ENCODE results near the gene MEIS2. TPM values are rescaled to one million over a fixed set of nuclear protein-coding genes. Genes with fewer than 3 reads are reported as not detected.

Gene MEIS2
- total RNA-seq, 1 donor from 2014 or later: 6.7 TPM

DNA sequence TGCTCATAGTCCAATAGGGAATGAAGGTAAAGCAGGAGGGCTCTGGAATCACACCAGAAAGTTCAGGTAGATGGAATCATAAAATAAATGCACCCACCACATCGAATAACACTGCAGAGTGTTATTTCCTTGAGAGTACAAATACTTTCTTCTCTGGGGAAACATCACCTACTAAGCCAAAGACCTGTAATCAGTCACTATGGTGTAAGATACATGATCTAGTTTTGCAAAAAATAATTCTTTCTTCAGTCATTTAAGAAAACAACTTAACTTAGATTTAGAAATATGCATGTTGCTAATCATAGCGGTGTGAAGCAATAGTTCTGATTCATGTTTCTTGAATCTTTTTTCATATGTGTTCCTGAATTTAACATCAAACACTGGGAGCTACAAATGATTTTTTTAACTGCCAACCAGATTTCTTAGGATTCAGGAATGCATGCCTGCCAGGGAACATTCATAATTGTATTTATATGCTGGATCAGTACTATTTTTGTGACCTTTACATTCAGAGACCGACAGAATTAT is 40.2 kb upstream of the MEIS2 start:
- H3K4me3 ChIP-seq (ENCODE audit: low read depth, low read length): no peak overlapping the region
- TF ChIP-seq, protein P1, sequence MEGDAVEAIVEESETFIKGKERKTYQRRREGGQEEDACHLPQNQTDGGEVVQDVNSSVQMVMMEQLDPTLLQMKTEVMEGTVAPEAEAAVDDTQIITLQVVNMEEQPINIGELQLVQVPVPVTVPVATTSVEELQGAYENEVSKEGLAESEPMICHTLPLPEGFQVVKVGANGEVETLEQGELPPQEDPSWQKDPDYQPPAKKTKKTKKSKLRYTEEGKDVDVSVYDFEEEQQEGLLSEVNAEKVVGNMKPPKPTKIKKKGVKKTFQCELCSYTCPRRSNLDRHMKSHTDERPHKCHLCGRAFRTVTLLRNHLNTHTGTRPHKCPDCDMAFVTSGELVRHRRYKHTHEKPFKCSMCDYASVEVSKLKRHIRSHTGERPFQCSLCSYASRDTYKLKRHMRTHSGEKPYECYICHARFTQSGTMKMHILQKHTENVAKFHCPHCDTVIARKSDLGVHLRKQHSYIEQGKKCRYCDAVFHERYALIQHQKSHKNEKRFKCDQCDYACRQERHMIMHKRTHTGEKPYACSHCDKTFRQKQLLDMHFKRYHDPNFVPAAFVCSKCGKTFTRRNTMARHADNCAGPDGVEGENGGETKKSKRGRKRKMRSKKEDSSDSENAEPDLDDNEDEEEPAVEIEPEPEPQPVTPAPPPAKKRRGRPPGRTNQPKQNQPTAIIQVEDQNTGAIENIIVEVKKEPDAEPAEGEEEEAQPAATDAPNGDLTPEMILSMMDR (IDR thresholded peaks at IDR 0.05; ENCODE audit: insufficient read depth, low read length, poor library complexity, severe bottlenecking): no peak
- no peaks in the 10 kb centered on the region for H3K27me3 ChIP-seq (ENCODE audit: control insufficient read depth, insufficient read depth, low read length)
- no peaks in the 10 kb centered on the region for H3K36me3 ChIP-seq (ENCODE audit: control insufficient read depth, insufficient read depth, low read length)
- no peak for DNase-seq (ENCODE audit: low read depth)

DNA sequence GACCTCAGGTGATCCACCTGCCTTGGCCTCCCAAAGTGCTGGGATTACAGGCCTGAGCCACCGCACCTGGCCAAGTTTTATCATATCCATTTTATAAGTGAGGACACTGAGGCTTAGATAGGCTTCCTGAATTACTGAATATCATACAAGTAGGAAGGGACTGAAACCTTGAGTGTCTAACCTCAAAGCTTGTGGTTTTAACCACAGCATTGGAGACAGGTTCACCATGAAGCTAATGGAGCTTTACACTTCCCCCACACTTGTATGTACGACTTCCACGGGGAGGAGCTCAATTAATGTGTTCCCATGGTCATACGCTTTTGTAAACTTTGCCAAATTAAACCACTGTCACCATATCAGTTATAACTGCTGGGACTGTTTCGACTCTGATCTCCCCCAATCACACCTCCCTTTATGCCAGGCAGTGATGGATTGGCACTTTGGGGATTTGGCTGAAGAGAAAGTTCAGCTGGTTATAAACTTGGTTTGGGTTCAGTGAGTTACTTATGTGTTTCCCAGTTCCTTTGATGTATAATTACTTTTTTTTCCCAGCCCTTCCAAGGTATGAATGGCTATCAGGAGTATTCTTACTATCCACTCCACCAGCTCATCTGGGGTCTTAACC is 38.4 kb upstream of the MEIS2 start:
- H3K36me3 ChIP-seq (ENCODE audit: control insufficient read depth, insufficient read depth, low read length): no peaks in the 10 kb centered on the region
- H3K27me3 ChIP-seq (ENCODE audit: control insufficient read depth, insufficient read depth, low read length): no peaks in the 10 kb centered on the region
- DNase-seq (ENCODE audit: low read depth): no peak
- TF ChIP-seq, protein P1 (IDR thresholded peaks at IDR 0.05; ENCODE audit: insufficient read depth, low read length, poor library complexity, severe bottlenecking): no peak
- H3K4me3 ChIP-seq (ENCODE audit: low read depth, low read length): no peak overlapping the region

DNA sequence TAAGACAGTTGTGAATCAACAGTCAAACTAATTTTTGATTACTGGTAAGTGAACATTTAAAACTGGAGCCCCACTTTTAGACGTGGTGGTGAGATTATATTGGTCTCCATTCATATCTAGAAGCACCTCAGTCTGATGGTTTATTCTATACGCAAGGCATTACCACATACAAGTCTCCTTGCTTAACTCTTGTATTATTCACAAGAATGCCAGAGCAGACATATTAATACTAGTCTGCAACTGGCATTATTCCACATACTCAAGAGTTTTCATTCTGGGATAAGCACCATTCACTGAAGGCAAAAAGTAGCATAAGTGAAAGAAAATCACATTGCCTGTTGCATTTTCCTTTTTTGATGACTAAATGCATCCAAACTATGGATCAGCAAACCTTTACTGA is 36.9 kb upstream of the MEIS2 start:
- no peaks in the 10 kb centered on the region for H3K36me3 ChIP-seq (ENCODE audit: control insufficient read depth, insufficient read depth, low read length)
- TF ChIP-seq, protein P1 (IDR thresholded peaks at IDR 0.05; ENCODE audit: insufficient read depth, low read length, poor library complexity, severe bottlenecking): no peak
- no peak overlapping the region for H3K4me3 ChIP-seq (ENCODE audit: low read depth, low read length)
- H3K27me3 ChIP-seq (ENCODE audit: control insufficient read depth, insufficient read depth, low read length): no peaks in the 10 kb centered on the region
- DNase-seq (ENCODE audit: low read depth): no peak

DNA sequence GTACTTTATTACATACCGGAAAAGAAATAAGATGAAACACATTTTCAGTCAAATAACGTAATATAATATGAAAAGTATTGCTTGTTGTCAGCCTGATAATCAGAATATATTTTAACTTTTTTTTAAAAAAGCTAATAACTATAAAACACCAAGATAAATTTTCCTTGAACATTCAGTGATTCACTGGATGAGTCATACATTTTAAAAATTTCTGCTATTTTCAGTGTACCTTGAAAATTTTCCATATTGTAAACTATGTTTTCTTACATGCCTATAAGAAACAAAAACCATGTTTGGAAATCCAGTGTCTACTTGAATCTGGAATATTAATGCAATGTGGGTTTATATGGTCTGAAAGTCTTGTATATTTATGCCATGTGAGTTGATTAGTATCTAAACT is 36.3 kb upstream of the MEIS2 start:
- H3K27me3 ChIP-seq (ENCODE audit: control insufficient read depth, insufficient read depth, low read length): no peaks in the 10 kb centered on the region
- no peaks in the 10 kb centered on the region for H3K36me3 ChIP-seq (ENCODE audit: control insufficient read depth, insufficient read depth, low read length)
- H3K4me3 ChIP-seq (ENCODE audit: low read depth, low read length): no peak overlapping the region
- TF ChIP-seq, protein P1 (IDR thresholded peaks at IDR 0.05; ENCODE audit: insufficient read depth, low read length, poor library complexity, severe bottlenecking): no peak
- no peak for DNase-seq (ENCODE audit: low read depth)

DNA sequence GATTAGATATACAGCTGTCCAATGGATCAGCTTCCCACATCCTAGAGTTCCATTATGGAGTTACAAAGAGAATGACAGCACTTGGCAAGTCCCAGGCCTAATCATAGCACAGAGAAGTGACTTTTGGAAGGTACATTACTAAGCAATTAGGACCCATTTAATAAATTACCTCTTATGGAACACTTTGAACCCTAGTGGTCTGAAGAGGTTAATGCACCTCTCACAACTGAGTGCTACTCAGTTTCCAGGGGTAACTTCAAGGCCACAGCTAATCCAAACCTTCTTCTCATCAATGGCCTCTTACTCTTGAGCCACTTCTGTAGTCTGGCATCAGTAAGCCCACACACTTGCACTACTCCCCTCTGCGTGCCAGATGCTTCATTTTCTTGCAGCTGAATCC is 34.9 kb upstream of the MEIS2 start:
- Histone ChIP-seq H3K36me3 (ENCODE audit: control insufficient read depth, insufficient read depth, low read length) (no peaks in the 10 kb centered on the region), H3K27me3 (ENCODE audit: control insufficient read depth, insufficient read depth, low read length) (no peaks in the 10 kb centered on the region), H3K4me3 (ENCODE audit: low read depth, low read length) (no peak overlapping the region)
- no peak for DNase-seq (ENCODE audit: low read depth)
- TF ChIP-seq, protein P1 (IDR thresholded peaks at IDR 0.05; ENCODE audit: insufficient read depth, low read length, poor library complexity, severe bottlenecking): peak; percentile 39

DNA sequence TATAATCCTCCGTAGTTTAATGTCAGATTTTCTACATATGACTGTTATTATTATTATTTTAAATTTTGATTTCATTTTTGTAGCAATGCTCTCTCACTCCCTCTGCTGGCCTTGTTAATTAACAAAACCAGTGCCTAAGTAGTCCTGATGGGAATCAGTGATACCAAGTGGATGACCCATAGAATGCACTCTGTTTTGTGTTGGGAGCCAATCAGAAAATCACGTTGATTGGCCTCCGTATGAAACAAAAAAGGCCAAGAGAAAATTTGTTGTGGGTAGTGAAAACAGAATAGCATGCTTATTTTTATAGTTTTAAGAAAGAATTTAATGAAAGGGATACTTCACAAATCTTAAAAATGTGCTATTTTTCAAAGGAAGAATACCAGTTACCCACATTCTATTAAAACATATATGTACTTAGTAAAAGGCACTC is 34.4 kb upstream of the MEIS2 start:
- no peaks in the 10 kb centered on the region for H3K27me3 ChIP-seq (ENCODE audit: control insufficient read depth, insufficient read depth, low read length)
- TF ChIP-seq, protein P1 (IDR thresholded peaks at IDR 0.05; ENCODE audit: insufficient read depth, low read length, poor library complexity, severe bottlenecking): peak; percentile 62
- no peak overlapping the region for H3K4me3 ChIP-seq (ENCODE audit: low read depth, low read length)
- no peaks in the 10 kb centered on the region for H3K36me3 ChIP-seq (ENCODE audit: control insufficient read depth, insufficient read depth, low read length)
- DNase-seq (ENCODE audit: low read depth): no peak

All from kidney epithelial cell (primary cell).